Measurements from ENCODE around the gene LRRFIP2. TPM values are rescaled to one million over a fixed set of nuclear protein-coding genes. Genes with fewer than 3 reads are reported as not detected.

LRRFIP2 gene
- total and polyA plus RNA-seq, 2 of the 8 experiments (the other 6 are each of a cell fraction or from before 2014, with no cell fraction given) = 8.8 to 25.6 TPM

- Histone ChIP-seq H2BK20ac (ENCODE audit: low read length) (no peak overlapping the region), H3K4me3 (ENCODE audit: extremely low read depth in 1 of 4, insufficient read depth in 2 of 4, low read depth in 3 of 4, low read length in 4 of 4) (no peak overlapping the region), H3K23me2 (ENCODE audit: low read depth, low read length) (no peaks in the 10 kb centered on the region), H3K36me3 (ENCODE audit: control insufficient read depth in 2 of 4, insufficient read depth in 4 of 4, low read length in 3 of 4) (no peaks in the 10 kb centered on the region), H2AFZ (ENCODE audit: low read length) (no peak overlapping the region), H4K20me1 (replicated peaks in 1 of 2; ENCODE audit: control insufficient read depth in 1 of 2, insufficient read depth in 2 of 2, low read length in 2 of 2) (no peaks in the 10 kb centered on the region), H3K23ac (ENCODE audit: insufficient read length) (no peak overlapping the region), H3K79me1 (ENCODE audit: low read depth, low read length) (no peaks in the 10 kb centered on the region), H2AK5ac (ENCODE audit: low read depth, low read length) (no peak overlapping the region), H2BK15ac (ENCODE audit: low read length) (no peak overlapping the region), H3K79me2 (ENCODE audit: control insufficient read depth in 1 of 2, insufficient read depth in 2 of 2, low read length in 2 of 2) (no peaks in the 10 kb centered on the region), H3K27me3 (replicated peaks in 1 of 4; ENCODE audit: control insufficient read depth in 3 of 4, extremely low read depth in 1 of 4, insufficient read depth in 3 of 4, low read length in 3 of 4) (no peaks in the 10 kb centered on the region), H3K4me1 (replicated peaks in 1 of 4; ENCODE audit: control insufficient read depth in 3 of 4, insufficient read depth in 4 of 4, low read length in 3 of 4) (no peaks in the 10 kb centered on the region), H3K18ac (ENCODE audit: extremely low read depth, low read length) (no peak overlapping the region), H4K91ac (replicated peaks; ENCODE audit: insufficient read length, low read length) (no peak overlapping the region), H2BK120ac (replicated peaks; ENCODE audit: low read depth, low read length) (no peak overlapping the region), H3K14ac (ENCODE audit: insufficient read length) (no peak overlapping the region), H3K9me3 (ENCODE audit: insufficient read depth in 2 of 2, low read depth in 1 of 2, low read length in 1 of 2) (no peaks in the 10 kb centered on the region), H4K8ac (ENCODE audit: extremely low read depth, insufficient read depth, low read length) (no peak overlapping the region), H2BK5ac (ENCODE audit: low read depth, low read length) (no peak overlapping the region), H3K56ac (replicated peaks; ENCODE audit: insufficient read length, low read depth, low read length) (no peak overlapping the region), H3K9ac (replicated peaks in 1 of 4; ENCODE audit: extremely low read depth in 1 of 4, low read depth in 3 of 4, low read length in 3 of 4) (no peak overlapping the region), H3K27ac (ENCODE audit: low read depth, low read length) (no peak overlapping the region), H4K5ac (ENCODE audit: insufficient read length, low read depth, low read length) (no peak overlapping the region), H3K4me2 (ENCODE audit: insufficient read depth in 1 of 2, low read depth in 2 of 2, low read length in 2 of 2) (no peak overlapping the region), H3K4ac (replicated peaks; ENCODE audit: insufficient read length, low read depth, low read length) (no peak overlapping the region), H2BK12ac (ENCODE audit: low read depth, low read length) (no peak overlapping the region)
- POLR2A ChIA-PET (ENCODE audit: partially characterized antibody) = no interaction called here
- CTCF ChIA-PET (ENCODE audit: partially characterized antibody) = no interaction called here
- no peak for TF ChIP-seq POU5F1 (IDR thresholded peaks at IDR 0.05; ENCODE audit: low read depth, low read length)
- TF ChIP-seq SP2 (IDR thresholded peaks at IDR 0.05; ENCODE audit: low read length) = no peak
- 86% methylated on average over 1 of the region's 1 CpG; no CpG with 5 or more reads in 1 of the 2 experiments for WGBS, 2 experiments (ENCODE audit: extremely low coverage in 1 of 2, insufficient coverage in 1 of 2, insufficient read length in 1 of 2, insufficient replicate concordance in 2 of 2, low coverage in 1 of 2, low lambda C conversion rate in 2 of 2, missing lambda C conversion rate in 1 of 2)
- DNase-seq (ENCODE audit: low read depth in 1 of 2, low spot score in 2 of 2) = no peak
- no peak for FAIRE-seq
Measured at GRCh38 chr3:37096975-37097374, 77.4 kb downstream of the LRRFIP2 start.
